OCI-LY7 (cell line): ENCODE results near the gene CLMN.

ENCODE experiments used
- EZH2phosphoT487 ChIP-seq: fragments of 200-600 bp; sonication (generic); IDR thresholded peaks from 2 replicates; pipeline ENCODE4 v1.6.1; 2018; ENCODE audit warnings: low read depth, borderline replicate concordance, mild to moderate bottlenecking, mixed run types, antibody characterized with exemption, low read length, moderate library complexity, mixed read lengths
- TF ChIP-seq, protein P1 (sequence below): fragments of 200-600 bp; sonication (generic); conservative IDR thresholded peaks from 2 replicates; pipeline ENCODE4 v1.5.1; 2014; ENCODE audit warnings: mild to moderate bottlenecking, antibody characterized with exemption, low read length, moderate library complexity, mixed read lengths

GRCh38 chr14:95303552-95303951, 16.2 kb downstream of the CLMN start:
- TF ChIP-seq, protein P1, sequence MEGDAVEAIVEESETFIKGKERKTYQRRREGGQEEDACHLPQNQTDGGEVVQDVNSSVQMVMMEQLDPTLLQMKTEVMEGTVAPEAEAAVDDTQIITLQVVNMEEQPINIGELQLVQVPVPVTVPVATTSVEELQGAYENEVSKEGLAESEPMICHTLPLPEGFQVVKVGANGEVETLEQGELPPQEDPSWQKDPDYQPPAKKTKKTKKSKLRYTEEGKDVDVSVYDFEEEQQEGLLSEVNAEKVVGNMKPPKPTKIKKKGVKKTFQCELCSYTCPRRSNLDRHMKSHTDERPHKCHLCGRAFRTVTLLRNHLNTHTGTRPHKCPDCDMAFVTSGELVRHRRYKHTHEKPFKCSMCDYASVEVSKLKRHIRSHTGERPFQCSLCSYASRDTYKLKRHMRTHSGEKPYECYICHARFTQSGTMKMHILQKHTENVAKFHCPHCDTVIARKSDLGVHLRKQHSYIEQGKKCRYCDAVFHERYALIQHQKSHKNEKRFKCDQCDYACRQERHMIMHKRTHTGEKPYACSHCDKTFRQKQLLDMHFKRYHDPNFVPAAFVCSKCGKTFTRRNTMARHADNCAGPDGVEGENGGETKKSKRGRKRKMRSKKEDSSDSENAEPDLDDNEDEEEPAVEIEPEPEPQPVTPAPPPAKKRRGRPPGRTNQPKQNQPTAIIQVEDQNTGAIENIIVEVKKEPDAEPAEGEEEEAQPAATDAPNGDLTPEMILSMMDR, result no peak
- TF ChIP-seq EZH2phosphoT487, result no peak
